B cell (primary cell): ENCODE measurements around the gene CALCOCO2. TPM values are rescaled to one million over a fixed set of nuclear protein-coding genes. Genes with fewer than 3 reads are reported as not detected.

Source experiments
- ATAC-seq: fragments of 200-7000 bp; cut with Tn5 transposase; one replicate; pipeline ENCODE4 v1.10.0; 2021; ENCODE audit warnings: low read depth, mild to moderate bottlenecking, moderate number of reproducible peaks, moderate library complexity
- CTCF ChIA-PET: fragments of 350-600 bp; sonication (Branson Sonifier 250); formaldehyde crosslinking; loops from one replicate; lab custom pipeline; 2021; ENCODE audit warnings: antibody characterized with exemption, inconsistent platforms; lab: Charles Lee
- POLR2A ChIA-PET: fragments of 350-600 bp; sonication (Branson Sonifier 250); formaldehyde crosslinking; loops from one replicate; lab custom pipeline; 2021; ENCODE audit warnings: antibody characterized with exemption; lab: Charles Lee
- DNase-seq: peaks from one replicate; pipeline ENCODE4 v3.0.0; 2013
- H2AFZ ChIP-seq: 2 replicates; pipeline ENCODE4 v1.6.1; 2012; ENCODE audit warnings: mild to moderate bottlenecking, low read depth, low read length; ENCODE audit not compliant: insufficient read depth, poor library complexity, severe bottlenecking
- H3K27ac ChIP-seq, 2 donors: 1 replicate in 1 of 2; 2 replicates in 1 of 2; pipeline ENCODE4 v1.5.1; 2012 to 2013; ENCODE audit warnings: low read length in 2 of 2, mild to moderate bottlenecking in 2 of 2, moderate library complexity in 1 of 2
- H3K27me3 ChIP-seq, 4 experiments: fragments of 200-600 bp in 1 of 4; sonication (generic) in 1 of 4; replicated peaks in 1 of 4; 1 replicate in 2 of 4; 2 replicates in 2 of 4; pipeline versions ENCODE4 v1.6.1 to v1.7.0; 2013 to 2016; ENCODE audit warnings: low read length in 3 of 4, mild to moderate bottlenecking in 2 of 4, mixed read lengths in 1 of 4, moderate library complexity in 1 of 4; ENCODE audit not compliant: insufficient read depth in 4 of 4, control insufficient read depth in 3 of 4; ENCODE audit errors: control extremely low read depth in 1 of 4
- H3K36me3 ChIP-seq, 2 experiments: replicated peaks in 1 of 2; 1 replicate in 1 of 2; 2 replicates in 1 of 2; pipeline versions ENCODE4 v1.6.1 to v1.7.1; 2013; ENCODE audit warnings: low read length in 1 of 2; ENCODE audit not compliant: insufficient read depth in 2 of 2, control insufficient read depth in 1 of 2; ENCODE audit errors: control extremely low read depth in 1 of 2, extremely low read depth in 1 of 2
- H3K4me1 ChIP-seq, 2 donors: fragments of 200-600 bp in 1 of 2; sonication (generic) in 1 of 2; 1 replicate in 1 of 2; 2 replicates in 1 of 2; pipeline versions ENCODE4 v1.5.1 to v1.6.1; 2013 to 2017; ENCODE audit warnings: low read length in 2 of 2; ENCODE audit not compliant: control insufficient read depth in 2 of 2, insufficient read depth in 2 of 2
- H3K4me2 ChIP-seq: replicated peaks from 2 replicates; pipeline ENCODE3; 2012; ENCODE audit warnings: mild to moderate bottlenecking, low read depth, low read length; ENCODE audit not compliant: poor library complexity, severe bottlenecking
- H3K4me3 ChIP-seq, 5 experiments: fragments of 200-600 bp in 1 of 5; sonication (generic) in 1 of 5; 1 replicate in 3 of 5; 2 replicates in 2 of 5; pipeline versions ENCODE4 v1.5.1 to v1.7.0; 2011 to 2016; ENCODE audit warnings: low read length in 4 of 5, mild to moderate bottlenecking in 4 of 5, low read depth in 2 of 5, control low read depth in 1 of 5, moderate library complexity in 1 of 5; ENCODE audit not compliant: insufficient read depth in 1 of 5; ENCODE audit errors: control extremely low read depth in 1 of 5, extremely low read depth in 1 of 5
- H3K79me2 ChIP-seq: fragments of 200-600 bp; sonication (generic); one replicate; pipeline ENCODE4 v1.6.0; 2016; ENCODE audit warnings: low read length; ENCODE audit not compliant: control insufficient read depth, insufficient read depth
- H3K9ac ChIP-seq: fragments of 200-600 bp; sonication (generic); 2 replicates; pipeline ENCODE4 v1.6.1; 2017; ENCODE audit warnings: mild to moderate bottlenecking, low read length, moderate library complexity
- H3K9me3 ChIP-seq, 3 donors: one replicate each; pipeline versions ENCODE4 v1.6.1 to v1.7.1; 2013; ENCODE audit warnings: low read length in 2 of 3; ENCODE audit not compliant: control insufficient read depth in 2 of 3, insufficient read depth in 1 of 3; ENCODE audit errors: control extremely low read depth in 1 of 3
- H4K20me1 ChIP-seq: 2 replicates; pipeline ENCODE4 v1.6.0; 2012; ENCODE audit warnings: mild to moderate bottlenecking, low read length; ENCODE audit not compliant: insufficient read depth, control insufficient read depth, poor library complexity, severe bottlenecking
- H3K27ac Mint-ChIP-seq: one replicate; pipeline ENCODE4 v1.8.0; 2021; ENCODE audit warnings: mixed read lengths
- H3K27me3 Mint-ChIP-seq: one replicate; pipeline ENCODE4 v1.8.0; 2021; ENCODE audit warnings: mixed read lengths
- H3K4me1 Mint-ChIP-seq: one replicate; pipeline ENCODE4 v1.8.0; 2021; ENCODE audit warnings: mixed read lengths
- H3K4me3 Mint-ChIP-seq: one replicate; pipeline ENCODE4 v1.8.0; 2021; ENCODE audit warnings: mixed read lengths
- H3K9me3 Mint-ChIP-seq: one replicate; pipeline ENCODE4 v1.8.0; 2022; ENCODE audit warnings: mixed read lengths; ENCODE audit not compliant: insufficient read depth
- CTCF ChIP-seq: fragments of 200-600 bp; IDR thresholded peaks from one replicate; pipeline ENCODE4 v1.8.0; 2022; ENCODE audit warnings: antibody characterized with exemption, mild to moderate bottlenecking
- EZH2 ChIP-seq: IDR thresholded peaks from 2 replicates; pipeline ENCODE4 v1.6.1; 2012; ENCODE audit warnings: borderline replicate concordance, low read depth, mild to moderate bottlenecking, moderate library complexity, low read length; ENCODE audit not compliant: insufficient read depth, poor library complexity, severe bottlenecking
- WGBS: methylation state at CpG from one replicate; pipeline ENCODE4 v1.1.5; 2013; ENCODE audit warnings: missing lambda C conversion rate; ENCODE audit not compliant: insufficient coverage; 5-methylcytosine and 5-hydroxymethylcytosine counted together
- intact Hi-C: fragments of 100-400 bp; cut with micrococcal nuclease; formaldehyde crosslinking; loops from one replicate; pipeline ENCODE4 v1.10.0; 2022
- polyA plus RNA-seq: library from polyadenylated mRNA; depleted of rRNA; stranded (reverse); fragments of >200 nt; gene quantifications from 2 replicates; pipeline ENCODE4 v1.2.3, GENCODE V29; 2012
- total RNA-seq, 2 donors: library from RNA; stranded (reverse); fragments of 120-200 nt in 1 of 2; gene quantifications; 1 replicate in 1 of 2; 2 replicates in 1 of 2; pipeline versions ENCODE4 v1.2.3 to v1.2.4, GENCODE V29; 2013 to 2022

CALCOCO2 gene
- total and polyA plus RNA-seq, 2 donors (not counting 1 experiment from before 2014, with no cell fraction given) = 49.6 to 148 TPM

GRCh38 chr17:48790607-48791127 lies 40.2 kb upstream of the CALCOCO2 start:
- Histone ChIP-seq H3K4me2 (no peak overlapping the region), H3K27me3 (peaks cover 0 to 23% (median 4%) of the 10 kb centered on the region in 4 experiments), H3K79me2 (no peaks in the 10 kb centered on the region), H3K4me1 (peaks cover 0 to 10% of the 10 kb centered on the region in 2 donors), H3K9ac (no peak overlapping the region), H2AFZ (no peak overlapping the region), H3K27ac (no peak overlapping the region), H3K4me3 (no peak overlapping the region), H3K9me3 (no peaks in the 10 kb centered on the region), H4K20me1 (no peaks in the 10 kb centered on the region), H3K36me3 (no peaks in the 10 kb centered on the region)
- Mint-ChIP-seq H3K4me1 (peaks cover 3% of the 10 kb centered on the region), H3K9me3 (no peaks in the 10 kb centered on the region), H3K27ac (no peak overlapping the region), H3K4me3 (no peak overlapping the region), H3K27me3 (peaks cover 49% of the 10 kb centered on the region)
- ChIA-PET POLR2A (interaction anchor here (0.6 kb wide), 1 partner anchor 71 kb away, joined by 3 read pairs; no protein-coding TSS in a partner anchor), CTCF (interaction anchor here (0.8 to 1.9 kb wide), 3 partner anchors 13 to 112 kb away, joined by 3 to 15 read pairs (median 4); no protein-coding TSS in a partner anchor)
- no peak for TF ChIP-seq CTCF
- TF ChIP-seq EZH2 = no peak
- DNase-seq (no peak), ATAC-seq (no peak)
- WGBS = 33% methylated on average over 7 of the region's 9 CpGs
- intact Hi-C loops = loop anchor here (5.0 kb wide), 1 partner anchor 118 kb away; no protein-coding TSS in a partner anchor
